H1 (cell line): ENCODE results near the gene SMIM44. TPM values are rescaled to one million over a fixed set of nuclear protein-coding genes. Genes with fewer than 3 reads are reported as not detected.

ENCODE experiments used
- CHD7 ChIP-seq: fragments of 300-600 bp; sonication (generic); IDR thresholded peaks from 2 replicates; pipeline ENCODE4 v1.7.1; 2012; ENCODE audit warnings: low read length, moderate library complexity, mild to moderate bottlenecking, inconsistent platforms; ENCODE audit not compliant: insufficient replicate concordance
- polyA plus RNA-seq, 7 experiments: library from polyadenylated mRNA; depleted of rRNA in 3 of 7; stranded (reverse) in 5 of 7; unstranded in 2 of 7; fragments of >200 nt in 5 of 7; fragments of 200-250 nt in 2 of 7; gene quantifications; 1 replicate in 5 of 7; 2 replicates in 1 of 7; 4 replicates in 1 of 7; pipeline versions ENCODE4 v1.2.1 to v1.2.3, GENCODE V29; 2011 to 2013; ENCODE audit warnings: missing spikeins in 2 of 7, mixed read lengths in 2 of 7
- total RNA-seq: library from RNA; stranded (reverse); fragmentation: NEBNext Ultra II Directional; extraction: Animal tissue kit (Norgen Biotek cat#: 25700); gene quantifications from 2 replicates; pipeline ENCODE4 v1.2.1, GENCODE V29; 2021

Gene SMIM44
- total and polyA plus RNA-seq, 2 of the 8 experiments (the other 6 are each of a cell fraction or from before 2014, with no cell fraction given) = not detected

DNA sequence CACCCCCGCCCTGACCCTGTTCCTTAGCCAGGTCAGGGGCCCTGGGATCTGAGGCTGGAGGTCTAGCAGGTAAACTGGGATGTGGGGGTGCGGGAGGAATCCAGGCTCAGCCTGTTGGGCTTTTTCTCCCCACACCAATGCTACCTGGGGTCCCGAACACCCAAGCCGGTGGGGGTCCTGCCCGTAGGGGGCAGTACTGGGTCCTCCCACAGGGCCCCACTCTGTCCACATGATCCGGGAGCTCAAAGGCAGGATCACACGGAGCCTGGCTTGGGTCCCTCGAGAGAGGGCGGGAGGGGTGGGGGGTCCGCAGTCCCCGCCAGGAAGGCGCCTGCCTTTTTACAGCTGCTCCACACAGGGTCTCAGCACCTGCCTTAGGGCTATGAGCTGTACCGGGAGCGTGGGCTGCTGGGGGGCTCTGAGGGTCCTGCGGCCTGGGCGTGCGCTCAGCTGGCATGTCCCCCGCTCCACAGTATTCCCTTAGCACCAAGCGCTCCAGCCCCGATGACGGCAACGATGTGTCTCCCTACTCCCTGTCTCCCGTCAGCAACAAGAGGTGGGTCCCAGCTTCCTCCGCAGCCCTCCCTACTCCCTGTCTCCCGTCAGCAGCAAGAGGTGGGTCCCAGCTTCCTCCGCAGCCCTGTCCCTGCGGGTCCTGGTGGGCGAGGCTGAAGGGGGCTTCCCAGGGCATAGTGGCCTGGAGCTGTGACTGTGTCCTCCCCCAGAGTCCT lies 43.4 kb upstream of the SMIM44 start (continued):
- no peak for TF ChIP-seq CHD7
